Measurements from ENCODE around the gene CAPNS2. TPM values are rescaled to one million over a fixed set of nuclear protein-coding genes. Genes with fewer than 3 reads are reported as not detected.

The CAPNS2 gene
- total and polyA plus RNA-seq, 2 of the 13 experiments (the other 11 are each of a cell fraction or from before 2014, with no cell fraction given): 0.29 TPM; not detected in 1

DNA sequence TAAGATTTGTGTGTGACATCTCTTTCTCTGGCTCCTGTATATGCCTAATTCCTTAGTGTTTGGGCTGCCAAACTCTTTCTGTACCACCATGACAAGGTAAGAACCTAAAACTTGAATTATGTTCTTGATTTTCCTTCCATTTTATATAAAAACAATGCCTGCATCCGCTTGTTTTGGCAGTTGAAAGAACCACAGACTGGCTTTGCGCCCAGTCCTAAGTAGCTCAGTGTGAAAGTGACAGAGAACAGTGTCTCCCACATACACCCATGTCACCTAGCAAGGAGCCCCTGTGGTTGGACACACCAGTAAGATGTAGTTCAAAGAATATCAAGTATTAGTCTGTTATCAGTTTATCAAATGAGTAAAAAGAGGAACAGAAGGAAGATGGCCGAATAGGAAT is 48.6 kb downstream of the CAPNS2 start:
- no peak overlapping the region for H2AFZ ChIP-seq (ENCODE audit: low read length)
- intact Hi-C loops (cut with micrococcal nuclease; ENCODE audit: unreplicated experiment) (no loop called here), in situ Hi-C loops (cut with HindIII; ENCODE audit: extremely low pct_ligation_motif_present, low pct_unique_long_range_greater_than_20kb) (no loop called here)
- no peak overlapping the region for H3K9ac ChIP-seq (ENCODE audit: insufficient read depth, low read depth, low read length)
- H3K36me3 ChIP-seq (replicated peaks in 1 of 2; ENCODE audit: control insufficient read depth in 1 of 2, insufficient read depth in 2 of 2, low read length in 2 of 2): no peaks in the 10 kb centered on the region
- no TSS peak for BruUV-seq (replicated peaks)
- no peaks in the 10 kb centered on the region for H4K20me1 ChIP-seq (ENCODE audit: insufficient read depth, low read length)
- no peak for FAIRE-seq
- H3K4me2 ChIP-seq (ENCODE audit: low read depth, low read length): no peak overlapping the region
- CTCF ChIA-PET (ENCODE audit: low intra/inter-chr PET ratio, low total read pairs): no interaction called here
- no peak for ATAC-seq
- WGBS (ENCODE audit: low lambda C conversion rate): 78% methylated on average over 3 of the region's 3 CpGs
- H3K79me2 ChIP-seq (ENCODE audit: insufficient read depth, low read length): no peaks in the 10 kb centered on the region
- no peak for DNase-seq (ENCODE audit: low spot score)
- peaks cover 6% of the 10 kb centered on the region; the same call in 1 of the 2 replicates for H3K9me3 ChIP-seq (ENCODE audit: low read length)
- POLR2A ChIA-PET: no interaction called here
- no peaks in the 10 kb centered on the region for H3K27me3 ChIP-seq (ENCODE audit: control insufficient read depth in 1 of 2, insufficient read depth in 2 of 2, low read length in 2 of 2)
- no peak overlapping the region for H3K27ac ChIP-seq (ENCODE audit: extremely low read length, insufficient read depth, low read length)
- no peak overlapping the region for H3K4me3 ChIP-seq (replicated peaks in 1 of 3; ENCODE audit: insufficient read depth in 1 of 3, low read depth in 2 of 3, low read length in 3 of 3)
- no peaks in the 10 kb centered on the region for H3K4me1 ChIP-seq (ENCODE audit: insufficient read depth, low read length)
- TF ChIP-seq CBX5 (CRISPR knock-in tag; IDR thresholded peaks at IDR 0.05; ENCODE audit: borderline replicate concordance) (no peak), REXO4 (CRISPR knock-in tag; IDR thresholded peaks at IDR 0.05; ENCODE audit: borderline replicate concordance) (no peak), ZNF101 (CRISPR knock-in tag; IDR thresholded peaks at IDR 0.05; ENCODE audit: borderline replicate concordance, low read depth) (no peak), ADNP (CRISPR knock-in tag; IDR thresholded peaks at IDR 0.05) (no peak), ZNF3 (CRISPR knock-in tag; IDR thresholded peaks at IDR 0.05) (no peak), MED1 (CRISPR knock-in tag; IDR thresholded peaks at IDR 0.05) (no peak)
- TF ChIP-seq, protein P1, sequence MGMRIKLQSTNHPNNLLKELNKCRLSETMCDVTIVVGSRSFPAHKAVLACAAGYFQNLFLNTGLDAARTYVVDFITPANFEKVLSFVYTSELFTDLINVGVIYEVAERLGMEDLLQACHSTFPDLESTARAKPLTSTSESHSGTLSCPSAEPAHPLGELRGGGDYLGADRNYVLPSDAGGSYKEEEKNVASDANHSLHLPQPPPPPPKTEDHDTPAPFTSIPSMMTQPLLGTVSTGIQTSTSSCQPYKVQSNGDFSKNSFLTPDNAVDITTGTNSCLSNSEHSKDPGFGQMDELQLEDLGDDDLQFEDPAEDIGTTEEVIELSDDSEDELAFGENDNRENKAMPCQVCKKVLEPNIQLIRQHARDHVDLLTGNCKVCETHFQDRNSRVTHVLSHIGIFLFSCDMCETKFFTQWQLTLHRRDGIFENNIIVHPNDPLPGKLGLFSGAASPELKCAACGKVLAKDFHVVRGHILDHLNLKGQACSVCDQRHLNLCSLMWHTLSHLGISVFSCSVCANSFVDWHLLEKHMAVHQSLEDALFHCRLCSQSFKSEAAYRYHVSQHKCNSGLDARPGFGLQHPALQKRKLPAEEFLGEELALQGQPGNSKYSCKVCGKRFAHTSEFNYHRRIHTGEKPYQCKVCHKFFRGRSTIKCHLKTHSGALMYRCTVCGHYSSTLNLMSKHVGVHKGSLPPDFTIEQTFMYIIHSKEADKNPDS (CRISPR knock-in tag; IDR thresholded peaks at IDR 0.05): no peak
- TF ChIP-seq, protein P2, sequence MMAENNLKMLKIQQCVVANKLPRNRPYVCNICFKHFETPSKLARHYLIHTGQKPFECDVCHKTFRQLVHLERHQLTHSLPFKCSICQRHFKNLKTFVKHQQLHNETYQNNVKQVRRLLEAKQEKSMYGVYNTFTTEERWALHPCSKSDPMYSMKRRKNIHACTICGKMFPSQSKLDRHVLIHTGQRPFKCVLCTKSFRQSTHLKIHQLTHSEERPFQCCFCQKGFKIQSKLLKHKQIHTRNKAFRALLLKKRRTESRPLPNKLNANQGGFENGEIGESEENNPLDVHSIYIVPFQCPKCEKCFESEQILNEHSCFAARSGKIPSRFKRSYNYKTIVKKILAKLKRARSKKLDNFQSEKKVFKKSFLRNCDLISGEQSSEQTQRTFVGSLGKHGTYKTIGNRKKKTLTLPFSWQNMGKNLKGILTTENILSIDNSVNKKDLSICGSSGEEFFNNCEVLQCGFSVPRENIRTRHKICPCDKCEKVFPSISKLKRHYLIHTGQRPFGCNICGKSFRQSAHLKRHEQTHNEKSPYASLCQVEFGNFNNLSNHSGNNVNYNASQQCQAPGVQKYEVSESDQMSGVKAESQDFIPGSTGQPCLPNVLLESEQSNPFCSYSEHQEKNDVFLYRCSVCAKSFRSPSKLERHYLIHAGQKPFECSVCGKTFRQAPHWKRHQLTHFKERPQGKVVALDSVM (CRISPR knock-in tag; IDR thresholded peaks at IDR 0.05): no peak
- TF ChIP-seq, protein P3, sequence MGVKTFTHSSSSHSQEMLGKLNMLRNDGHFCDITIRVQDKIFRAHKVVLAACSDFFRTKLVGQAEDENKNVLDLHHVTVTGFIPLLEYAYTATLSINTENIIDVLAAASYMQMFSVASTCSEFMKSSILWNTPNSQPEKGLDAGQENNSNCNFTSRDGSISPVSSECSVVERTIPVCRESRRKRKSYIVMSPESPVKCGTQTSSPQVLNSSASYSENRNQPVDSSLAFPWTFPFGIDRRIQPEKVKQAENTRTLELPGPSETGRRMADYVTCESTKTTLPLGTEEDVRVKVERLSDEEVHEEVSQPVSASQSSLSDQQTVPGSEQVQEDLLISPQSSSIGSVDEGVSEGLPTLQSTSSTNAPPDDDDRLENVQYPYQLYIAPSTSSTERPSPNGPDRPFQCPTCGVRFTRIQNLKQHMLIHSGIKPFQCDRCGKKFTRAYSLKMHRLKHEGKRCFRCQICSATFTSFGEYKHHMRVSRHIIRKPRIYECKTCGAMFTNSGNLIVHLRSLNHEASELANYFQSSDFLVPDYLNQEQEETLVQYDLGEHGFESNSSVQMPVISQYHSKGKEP (CRISPR knock-in tag; IDR thresholded peaks at IDR 0.05): no peak
- TF ChIP-seq, protein P4, sequence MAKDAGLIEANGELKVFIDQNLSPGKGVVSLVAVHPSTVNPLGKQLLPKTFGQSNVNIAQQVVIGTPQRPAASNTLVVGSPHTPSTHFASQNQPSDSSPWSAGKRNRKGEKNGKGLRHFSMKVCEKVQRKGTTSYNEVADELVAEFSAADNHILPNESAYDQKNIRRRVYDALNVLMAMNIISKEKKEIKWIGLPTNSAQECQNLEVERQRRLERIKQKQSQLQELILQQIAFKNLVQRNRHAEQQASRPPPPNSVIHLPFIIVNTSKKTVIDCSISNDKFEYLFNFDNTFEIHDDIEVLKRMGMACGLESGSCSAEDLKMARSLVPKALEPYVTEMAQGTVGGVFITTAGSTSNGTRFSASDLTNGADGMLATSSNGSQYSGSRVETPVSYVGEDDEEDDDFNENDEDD (CRISPR knock-in tag; IDR thresholded peaks at IDR 0.05; ENCODE audit: borderline replicate concordance): no peak
- TF ChIP-seq, protein P5, sequence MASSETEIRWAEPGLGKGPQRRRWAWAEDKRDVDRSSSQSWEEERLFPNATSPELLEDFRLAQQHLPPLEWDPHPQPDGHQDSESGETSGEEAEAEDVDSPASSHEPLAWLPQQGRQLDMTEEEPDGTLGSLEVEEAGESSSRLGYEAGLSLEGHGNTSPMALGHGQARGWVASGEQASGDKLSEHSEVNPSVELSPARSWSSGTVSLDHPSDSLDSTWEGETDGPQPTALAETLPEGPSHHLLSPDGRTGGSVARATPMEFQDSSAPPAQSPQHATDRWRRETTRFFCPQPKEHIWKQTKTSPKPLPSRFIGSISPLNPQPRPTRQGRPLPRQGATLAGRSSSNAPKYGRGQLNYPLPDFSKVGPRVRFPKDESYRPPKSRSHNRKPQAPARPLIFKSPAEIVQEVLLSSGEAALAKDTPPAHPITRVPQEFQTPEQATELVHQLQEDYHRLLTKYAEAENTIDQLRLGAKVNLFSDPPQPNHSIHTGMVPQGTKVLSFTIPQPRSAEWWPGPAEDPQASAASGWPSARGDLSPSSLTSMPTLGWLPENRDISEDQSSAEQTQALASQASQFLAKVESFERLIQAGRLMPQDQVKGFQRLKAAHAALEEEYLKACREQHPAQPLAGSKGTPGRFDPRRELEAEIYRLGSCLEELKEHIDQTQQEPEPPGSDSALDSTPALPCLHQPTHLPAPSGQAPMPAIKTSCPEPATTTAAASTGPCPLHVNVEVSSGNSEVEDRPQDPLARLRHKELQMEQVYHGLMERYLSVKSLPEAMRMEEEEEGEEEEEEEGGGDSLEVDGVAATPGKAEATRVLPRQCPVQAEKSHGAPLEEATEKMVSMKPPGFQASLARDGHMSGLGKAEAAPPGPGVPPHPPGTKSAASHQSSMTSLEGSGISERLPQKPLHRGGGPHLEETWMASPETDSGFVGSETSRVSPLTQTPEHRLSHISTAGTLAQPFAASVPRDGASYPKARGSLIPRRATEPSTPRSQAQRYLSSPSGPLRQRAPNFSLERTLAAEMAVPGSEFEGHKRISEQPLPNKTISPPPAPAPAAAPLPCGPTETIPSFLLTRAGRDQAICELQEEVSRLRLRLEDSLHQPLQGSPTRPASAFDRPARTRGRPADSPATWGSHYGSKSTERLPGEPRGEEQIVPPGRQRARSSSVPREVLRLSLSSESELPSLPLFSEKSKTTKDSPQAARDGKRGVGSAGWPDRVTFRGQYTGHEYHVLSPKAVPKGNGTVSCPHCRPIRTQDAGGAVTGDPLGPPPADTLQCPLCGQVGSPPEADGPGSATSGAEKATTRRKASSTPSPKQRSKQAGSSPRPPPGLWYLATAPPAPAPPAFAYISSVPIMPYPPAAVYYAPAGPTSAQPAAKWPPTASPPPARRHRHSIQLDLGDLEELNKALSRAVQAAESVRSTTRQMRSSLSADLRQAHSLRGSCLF (CRISPR knock-in tag; IDR thresholded peaks at IDR 0.05; ENCODE audit: borderline replicate concordance): no peak
- TF ChIP-seq, protein P6, sequence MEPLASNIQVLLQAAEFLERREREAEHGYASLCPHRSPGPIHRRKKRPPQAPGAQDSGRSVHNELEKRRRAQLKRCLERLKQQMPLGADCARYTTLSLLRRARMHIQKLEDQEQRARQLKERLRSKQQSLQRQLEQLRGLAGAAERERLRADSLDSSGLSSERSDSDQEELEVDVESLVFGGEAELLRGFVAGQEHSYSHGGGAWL (CRISPR knock-in tag; IDR thresholded peaks at IDR 0.05): no peak
